Measurements from ENCODE around the gene TAF6L.
A peak's percentile ranks its signal among the peaks of the same experiment; 100 is the strongest.

TAF6L gene

GRCh38 chr11:62831520-62832335 is 60.5 kb downstream of the TAF6L start, which contains the start of gene STX5:
Gene STX5 (minus strand): TSS chr11:62832051. CDS start chr11:62831243, 808 bp downstream.
- in situ Hi-C loops (cut with HindIII; ENCODE audit: low pct_unique_long_range_greater_than_20kb, low sequenced_read_pairs), result no loop called here
- no peak for TF ChIP-seq JUND (IDR thresholded peaks at IDR 0.05; ENCODE audit: low read depth)
- peak; percentile 99 for DNase-seq (ENCODE audit: low read depth in 1 of 2, low spot score in 1 of 2)

GRCh38 chr11:62832336-62833234 is 61.4 kb downstream of the TAF6L start, which contains the start of gene TEX54:
Gene TEX54 (minus strand): TSS chr11:62832841.
- no peak for TF ChIP-seq JUND (IDR thresholded peaks at IDR 0.05; ENCODE audit: low read depth)
- no peak for DNase-seq (ENCODE audit: low read depth in 1 of 2, low spot score in 1 of 2)
- in situ Hi-C loops (cut with HindIII; ENCODE audit: low pct_unique_long_range_greater_than_20kb, low sequenced_read_pairs), result no loop called here

- no peak for TF ChIP-seq JUND (IDR thresholded peaks at IDR 0.05; ENCODE audit: low read depth)
- in situ Hi-C loops (cut with HindIII; ENCODE audit: low pct_unique_long_range_greater_than_20kb, low sequenced_read_pairs), result no loop called here
- no peak for DNase-seq (ENCODE audit: low read depth in 1 of 2, low spot score in 1 of 2)
These were observed 64.1 kb downstream of the TAF6L start for GRCh38 chr11:62835336-62835735.

Measured in T47D (cell line).